Tongue (tissue), 2 donors: ENCODE measurements around the gene NAXE. TPM values are rescaled to one million over a fixed set of nuclear protein-coding genes. Genes with fewer than 3 reads are reported as not detected.
"Not testable (repeated sequence)": the region's sequence is repeated elsewhere in the genome, so short reads cannot be mapped to it uniquely, and the experiment has no call there.

Experiments
- DNase-seq: peaks from one replicate; pipeline ENCODE4 v3.0.0-alpha.2; 2015
- total RNA-seq: library from RNA; depleted of rRNA; stranded (reverse); fragments of >200 nt; gene quantifications from one replicate; pipeline ENCODE4 v1.2.3, GENCODE V29; 2014

NAXE gene
- total RNA-seq, 1 donor from 2014 or later: 35.1 TPM

DNA sequence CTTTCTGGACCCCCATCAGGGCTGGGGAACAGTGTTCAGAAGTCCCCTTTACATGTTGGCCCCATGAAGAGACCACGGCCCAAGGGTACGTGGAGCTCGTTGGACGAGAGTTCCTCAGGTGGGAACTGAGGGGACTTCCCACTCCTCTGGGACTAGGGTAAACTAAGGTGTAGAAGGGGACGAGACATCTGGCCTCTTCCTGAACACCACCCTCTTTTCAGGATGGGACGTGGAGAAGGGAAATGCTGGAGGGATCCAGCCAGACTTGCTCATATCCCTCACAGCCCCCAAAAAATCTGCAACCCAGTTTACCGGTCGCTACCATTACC is 2.0 kb downstream of the NAXE start:
- no peak for DNase-seq

DNA sequence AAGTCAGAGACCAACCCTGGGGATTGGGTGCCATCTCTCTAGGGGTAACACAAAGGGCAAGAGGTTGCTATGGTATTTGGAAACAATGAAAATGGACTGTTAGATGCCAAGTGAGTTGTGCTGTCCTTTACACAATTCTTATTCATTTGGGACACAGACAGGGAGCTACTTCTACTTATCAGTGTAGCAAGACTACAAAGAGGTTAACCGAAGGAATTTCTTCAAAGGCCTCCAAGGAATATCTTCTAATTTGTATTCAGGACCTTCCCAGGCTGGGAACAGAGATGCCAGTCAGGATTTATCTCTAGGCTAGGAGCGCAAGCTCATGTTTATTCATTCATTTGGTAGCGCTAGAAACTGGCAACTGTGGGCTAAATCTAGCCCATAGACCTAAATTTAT is 2.6 kb downstream of the NAXE start:
- no peak for DNase-seq

DNA sequence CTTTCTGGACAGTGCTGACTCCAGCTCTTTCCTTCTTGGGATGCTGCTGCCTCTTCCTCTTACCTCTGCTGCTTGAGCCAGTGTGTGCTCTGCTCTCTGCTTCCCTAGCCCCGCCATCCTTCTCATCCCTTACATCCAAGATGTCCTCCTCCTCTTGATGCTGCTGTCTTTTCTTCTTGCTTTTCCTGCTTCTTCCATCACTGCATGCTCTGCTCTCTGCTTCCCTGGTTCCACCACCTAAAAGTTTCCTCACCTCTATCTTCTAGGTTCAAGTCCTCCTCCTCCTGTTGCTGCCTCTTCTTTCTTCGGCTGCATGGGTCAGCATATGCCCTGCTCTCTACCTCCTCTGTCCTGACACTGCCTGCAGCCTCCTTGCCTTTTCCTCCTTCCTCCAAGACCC is 3.4 kb downstream of the NAXE start:
- no peak for DNase-seq

DNA sequence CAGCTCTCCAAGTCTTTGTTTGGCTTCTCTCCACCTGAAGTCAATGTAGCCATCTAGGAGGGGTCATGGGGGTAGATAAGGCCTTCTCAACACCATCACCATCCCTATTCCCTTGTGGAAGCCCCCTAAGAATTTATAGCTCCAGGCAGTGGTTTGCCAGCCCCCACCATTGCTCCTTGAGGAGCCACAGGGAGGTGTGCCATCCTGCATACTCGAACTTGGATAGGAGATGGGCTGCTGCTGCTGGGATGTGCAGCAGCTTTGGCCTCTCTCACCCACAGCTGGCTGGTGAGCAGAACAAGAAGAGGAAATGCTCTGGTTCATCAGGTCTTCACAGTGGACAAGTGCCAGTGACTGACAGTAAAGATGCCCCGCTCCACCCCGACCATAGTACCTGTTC is 4.8 kb downstream of the NAXE start:
- no peak for DNase-seq

DNA sequence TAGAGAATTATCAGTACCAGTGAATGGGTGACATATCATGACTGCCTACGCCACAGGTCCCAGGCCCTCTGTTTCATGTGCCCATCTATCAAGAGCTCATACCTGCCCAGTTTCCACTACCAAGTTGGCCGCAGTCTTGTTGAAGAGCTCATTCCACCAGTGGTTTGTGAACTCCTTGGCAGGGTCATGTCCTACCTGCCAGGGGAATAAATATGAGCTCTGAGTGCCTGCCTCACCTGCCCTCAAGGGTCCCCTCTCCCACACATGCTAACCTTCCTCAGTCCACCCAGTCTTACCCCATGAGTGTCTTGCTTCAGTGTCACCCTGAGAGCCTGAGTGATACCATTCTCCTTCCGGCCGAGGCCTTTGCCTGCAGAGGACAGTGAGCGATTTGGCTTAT is 6.5 kb downstream of the NAXE start:
- DNase-seq: no peak

DNA sequence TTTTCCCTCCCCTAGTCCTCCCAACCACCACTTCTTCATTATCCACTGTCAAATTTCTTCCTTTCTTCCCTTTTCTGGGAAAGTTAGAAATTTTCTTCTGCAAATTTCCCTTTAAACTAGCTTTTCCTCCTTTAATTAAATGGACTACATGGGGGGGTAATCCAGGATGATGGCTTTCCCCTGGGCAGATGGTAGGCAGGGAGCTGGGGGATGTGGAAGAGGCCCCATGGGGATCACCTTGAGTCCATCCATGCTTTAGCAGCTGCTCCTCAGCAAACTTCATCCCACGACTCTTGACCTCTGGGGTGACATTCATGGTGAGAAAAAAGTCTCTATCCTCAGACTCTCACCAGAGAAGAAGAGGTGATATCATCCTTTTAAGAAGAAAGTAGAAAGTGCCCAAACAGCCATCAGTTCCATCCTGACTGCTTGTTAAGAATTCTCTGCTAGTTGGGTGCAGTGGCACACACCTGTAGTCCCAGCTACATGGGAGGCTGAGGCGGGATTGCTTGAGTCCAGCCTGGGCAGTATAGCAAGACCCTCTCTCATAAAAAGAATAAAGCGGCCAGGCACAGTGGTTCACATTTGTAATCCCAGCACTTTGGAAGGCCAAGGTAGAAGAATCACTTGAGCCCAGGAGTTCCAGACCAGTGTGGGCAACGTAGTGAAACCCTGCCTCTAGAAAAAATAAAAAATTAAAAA is 7.3 kb downstream of the NAXE start:
- no peak for DNase-seq

DNA sequence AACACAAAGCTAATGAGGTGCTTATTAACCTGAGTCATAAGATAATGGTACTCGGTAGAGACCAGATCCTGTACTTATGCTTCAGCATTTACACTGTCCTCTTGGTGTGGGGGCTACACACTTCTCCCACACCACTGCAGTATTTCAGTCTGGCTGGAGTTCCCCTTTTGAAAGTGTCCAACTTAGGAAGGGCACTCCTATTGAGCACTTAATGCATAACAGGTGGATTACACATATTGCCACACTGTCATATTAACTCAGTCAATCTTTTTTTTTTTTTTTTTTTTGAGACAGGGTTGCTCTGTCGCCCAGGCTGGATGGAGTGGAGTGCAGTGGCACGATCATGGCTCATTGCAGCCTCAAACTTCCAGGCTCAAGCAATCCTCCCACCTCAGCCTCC is 8.2 kb downstream of the NAXE start:
- no peak for DNase-seq

DNA sequence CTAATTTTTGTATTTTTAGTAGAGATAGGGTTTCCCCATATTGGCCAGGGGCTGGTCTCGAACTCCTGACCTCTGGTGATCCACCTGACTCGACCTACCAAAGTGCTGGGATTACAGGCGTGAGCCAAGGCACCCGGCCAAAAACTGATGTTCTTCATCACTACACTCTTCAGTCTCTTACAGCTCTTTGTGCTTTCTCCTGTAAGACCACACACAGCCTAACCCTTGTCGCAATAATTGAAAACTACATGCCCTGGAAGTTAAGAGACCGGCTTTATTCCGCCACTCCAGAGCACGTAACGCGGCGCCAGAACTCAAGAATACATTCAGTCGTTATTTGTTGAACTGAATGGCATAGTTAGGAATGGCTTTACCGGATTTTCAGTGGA is 9.2 kb downstream of the NAXE start:
- DNase-seq: no peak

DNA sequence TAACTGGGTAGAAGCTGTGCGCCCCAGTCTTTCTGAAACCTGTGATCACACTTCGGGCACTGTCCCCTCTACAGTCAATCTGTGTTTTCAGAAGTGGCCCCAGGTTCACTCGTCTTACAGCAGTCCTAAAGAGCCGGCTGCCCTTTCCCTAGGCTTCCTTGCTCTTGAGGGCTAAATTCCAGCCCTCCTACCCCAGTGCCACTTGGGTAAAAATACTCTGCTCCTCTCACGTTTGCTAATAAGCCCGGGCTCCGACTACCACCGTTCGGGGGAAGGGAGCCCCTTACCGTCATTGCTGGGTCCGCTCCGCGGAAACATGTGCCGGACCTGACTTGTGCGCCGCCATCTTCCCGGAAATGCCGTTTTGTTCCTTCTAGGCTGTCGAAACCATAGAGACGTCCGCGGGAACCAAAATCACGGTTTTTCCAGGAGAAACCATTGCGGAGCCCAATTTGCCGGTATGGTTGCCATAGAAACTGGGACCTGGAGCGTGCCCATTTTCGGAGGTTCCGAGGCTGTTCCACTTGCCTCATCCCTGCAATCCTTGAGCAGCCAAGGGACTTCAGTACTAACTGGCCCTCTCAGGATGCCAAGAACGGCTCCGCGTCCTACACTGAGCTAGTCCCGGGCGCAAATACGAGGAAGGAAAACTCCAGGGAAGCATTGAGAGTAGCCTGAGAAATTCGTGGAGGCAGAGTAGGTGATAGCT is 9.7 kb downstream of the NAXE start, which contains the start of gene GPATCH4:
Gene GPATCH4 (minus strand): TSS at position 358 of the 709 bp plus-strand sequence.
- peak; percentile 92 for DNase-seq

DNA sequence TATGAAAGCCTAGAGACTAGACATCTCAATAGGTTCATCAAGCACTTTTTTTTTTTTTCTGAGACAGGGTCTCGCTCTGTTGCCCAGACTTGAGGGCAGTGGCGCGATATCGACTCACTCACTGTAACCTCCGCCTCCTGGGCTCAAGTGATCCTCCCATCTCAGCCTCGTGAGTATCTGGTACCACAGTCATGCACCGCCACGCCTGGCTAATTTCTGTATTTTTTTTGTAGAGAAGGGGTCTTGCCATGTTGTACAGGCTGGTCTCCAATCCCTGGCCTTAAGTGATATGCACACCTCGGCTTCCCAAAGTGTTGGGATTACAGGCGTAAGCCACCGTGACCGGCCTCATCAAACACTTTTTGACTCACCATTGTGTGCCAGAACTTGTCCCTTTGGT is 10.3 kb downstream of the NAXE start:
- DNase-seq: no peak

DNA sequence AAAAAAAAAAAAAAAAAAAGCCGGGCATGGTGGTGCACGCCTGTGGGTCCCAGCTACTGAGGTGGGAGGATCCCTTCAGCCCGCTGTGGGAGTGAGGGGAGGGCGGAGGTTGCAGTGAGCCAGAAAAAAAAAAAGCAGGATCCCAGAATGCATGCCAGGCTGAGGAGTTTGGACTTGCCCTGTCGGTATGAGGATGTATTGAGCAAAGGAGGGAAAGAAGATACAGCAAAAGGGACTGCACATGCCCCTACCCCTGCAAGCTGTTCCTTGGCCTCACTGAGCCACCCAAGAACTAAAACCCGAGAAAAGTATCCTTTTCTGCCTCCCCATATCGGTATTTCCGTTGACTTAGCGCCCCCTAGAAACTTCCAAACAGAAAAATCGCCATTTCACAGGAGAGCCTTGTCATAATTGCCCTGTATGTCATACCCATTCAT is 11.0 kb downstream of the NAXE start:
- DNase-seq: no peak

DNA sequence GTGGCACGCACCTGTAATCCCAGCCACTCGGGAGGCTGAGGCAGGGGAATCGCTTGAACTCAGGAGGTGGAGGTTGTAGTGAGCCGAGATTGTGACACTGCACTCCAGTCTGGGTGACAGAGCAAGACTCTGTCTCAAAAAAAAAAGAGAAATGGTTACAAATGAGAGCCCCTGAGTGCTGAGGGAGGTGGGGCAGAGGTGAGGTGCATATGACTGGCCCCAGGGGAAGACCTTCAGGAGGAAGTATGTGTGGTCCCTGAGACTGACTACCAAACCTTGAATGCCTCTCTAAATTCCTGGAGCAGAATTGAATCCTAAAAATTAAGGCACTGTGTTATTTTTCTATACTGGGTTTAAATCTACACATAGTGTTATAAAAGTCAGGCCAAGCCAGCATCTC is 15.8 kb downstream of the NAXE start:
- DNase-seq: not testable (repeated sequence)

DNA sequence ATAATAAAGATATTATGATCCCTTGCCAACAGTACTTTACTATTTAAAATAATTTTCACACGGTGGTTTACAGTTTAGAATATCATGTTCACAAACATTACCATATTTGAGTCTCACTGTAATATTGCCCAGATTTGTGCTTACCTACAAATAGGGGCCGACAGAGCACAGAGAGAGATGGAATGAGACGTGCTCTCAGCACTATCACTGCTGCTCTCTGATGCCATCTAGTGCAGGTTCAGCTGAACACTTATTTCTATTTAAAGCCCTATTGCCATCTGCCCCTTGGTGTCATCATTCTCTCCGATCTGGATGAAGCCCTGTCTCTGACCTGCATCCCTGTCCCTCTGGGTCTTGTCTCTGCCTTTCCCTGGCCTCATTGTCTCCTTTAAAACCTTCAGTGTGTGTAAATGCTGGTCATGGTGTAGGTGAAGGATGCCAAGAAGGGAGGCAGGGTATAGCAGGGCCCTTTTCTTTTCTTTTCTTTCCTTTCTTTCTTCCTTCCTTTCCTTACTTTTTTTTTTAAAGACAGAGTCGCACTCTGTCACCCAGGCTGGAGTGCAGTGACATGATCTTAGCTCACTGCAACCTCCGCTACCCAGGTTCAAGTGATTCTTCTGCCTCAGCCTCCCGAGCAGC is 16.6 kb downstream of the NAXE start:
- DNase-seq: peak; percentile 80

DNA sequence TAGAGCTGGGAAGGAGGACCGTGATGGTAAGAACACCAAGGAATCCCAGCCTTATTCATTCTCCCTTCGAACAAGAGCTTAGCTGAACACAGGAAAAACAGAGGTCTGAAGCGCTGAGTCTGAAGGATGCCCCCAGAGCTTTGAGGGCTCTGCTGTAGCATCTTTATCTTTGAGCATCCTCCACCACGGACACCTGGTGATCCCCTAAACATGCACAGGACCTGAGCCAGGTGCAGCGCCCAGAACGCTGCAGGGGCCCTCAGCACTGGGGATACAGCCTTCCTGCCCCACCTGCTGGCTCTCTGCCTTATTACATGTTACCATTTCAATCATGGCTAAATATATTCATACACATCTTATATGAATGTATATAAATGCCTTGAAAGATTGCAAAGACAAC is 17.4 kb downstream of the NAXE start:
- DNase-seq: no peak

DNA sequence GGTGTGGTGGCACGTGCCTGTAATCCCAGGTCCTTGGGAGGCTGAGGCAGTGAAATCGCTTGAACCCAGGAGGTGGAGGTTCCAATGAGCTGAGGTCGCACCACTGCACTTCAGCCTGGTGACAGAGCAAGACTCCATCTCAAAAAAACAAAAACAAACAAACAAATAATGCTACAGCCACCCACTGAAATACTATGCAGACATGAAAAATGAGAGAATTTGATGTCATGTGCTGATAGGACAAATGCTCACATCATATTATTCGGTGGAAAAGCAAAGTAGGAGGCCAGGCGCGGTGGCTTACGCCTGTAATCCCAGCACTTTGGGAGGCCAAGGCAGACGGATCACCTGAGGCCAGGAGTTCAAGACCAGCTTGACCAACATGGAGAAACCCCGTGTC is 18.5 kb downstream of the NAXE start:
- not testable (repeated sequence) for DNase-seq

DNA sequence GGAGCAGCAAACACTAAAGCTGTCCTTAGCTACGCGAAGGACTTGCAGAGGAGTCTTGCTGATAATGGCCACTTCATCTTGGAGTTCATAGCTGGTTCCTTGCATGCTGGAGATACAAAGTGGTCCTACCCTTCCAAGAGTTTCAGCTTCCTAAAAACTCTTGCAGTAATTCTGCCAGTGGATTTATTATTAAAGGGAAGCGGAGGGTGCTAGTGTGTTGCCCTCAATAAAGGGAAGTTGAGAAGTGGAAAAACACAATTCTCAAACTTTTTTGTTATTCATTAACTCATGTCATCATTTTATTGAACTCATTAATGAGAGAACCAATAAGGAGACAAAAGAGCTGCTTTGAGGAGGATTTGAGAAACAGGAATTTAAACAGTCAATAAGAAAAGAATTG is 21.1 kb downstream of the NAXE start:
- DNase-seq: no peak

DNA sequence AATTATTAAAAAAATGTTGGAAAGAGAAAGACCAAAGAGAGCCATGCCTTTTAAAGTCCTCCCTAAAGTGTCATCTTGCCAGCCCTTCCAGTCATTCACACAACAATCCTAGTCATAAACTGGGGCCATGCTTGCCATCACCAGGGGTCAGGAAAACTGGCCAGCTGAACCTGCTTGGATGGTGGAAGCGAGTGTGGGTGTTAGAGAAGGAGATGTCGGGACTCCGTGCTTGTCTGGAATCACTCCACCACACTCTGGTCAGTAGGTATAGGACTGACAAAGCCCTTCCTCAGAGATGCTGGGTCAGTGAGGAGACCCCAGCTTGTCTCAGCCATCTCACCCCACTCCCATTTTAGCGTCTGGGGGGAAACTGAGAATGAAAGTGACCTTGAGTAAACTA is 24.4 kb downstream of the NAXE start:
- no peak for DNase-seq

DNA sequence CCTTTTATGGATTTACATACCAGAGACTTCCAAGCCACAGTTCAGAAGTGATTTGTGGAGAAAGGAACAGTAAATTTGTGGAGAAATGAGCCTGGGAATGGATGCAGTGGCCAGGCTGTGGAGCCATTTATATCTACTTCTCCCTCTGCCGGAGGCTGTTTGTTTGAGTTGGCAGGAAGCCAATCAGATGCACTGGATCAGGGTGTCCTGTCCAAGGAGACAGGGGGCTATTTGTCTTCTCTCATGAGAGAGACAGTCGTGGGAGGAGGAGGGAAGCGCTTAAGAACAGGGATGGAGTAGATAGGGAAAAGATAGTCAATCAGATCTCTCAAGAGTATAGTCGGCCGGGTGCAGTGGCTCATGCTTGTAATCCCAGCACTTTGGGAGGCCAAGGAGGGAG is 24.9 kb downstream of the NAXE start:
- peak; percentile 49 for DNase-seq

DNA sequence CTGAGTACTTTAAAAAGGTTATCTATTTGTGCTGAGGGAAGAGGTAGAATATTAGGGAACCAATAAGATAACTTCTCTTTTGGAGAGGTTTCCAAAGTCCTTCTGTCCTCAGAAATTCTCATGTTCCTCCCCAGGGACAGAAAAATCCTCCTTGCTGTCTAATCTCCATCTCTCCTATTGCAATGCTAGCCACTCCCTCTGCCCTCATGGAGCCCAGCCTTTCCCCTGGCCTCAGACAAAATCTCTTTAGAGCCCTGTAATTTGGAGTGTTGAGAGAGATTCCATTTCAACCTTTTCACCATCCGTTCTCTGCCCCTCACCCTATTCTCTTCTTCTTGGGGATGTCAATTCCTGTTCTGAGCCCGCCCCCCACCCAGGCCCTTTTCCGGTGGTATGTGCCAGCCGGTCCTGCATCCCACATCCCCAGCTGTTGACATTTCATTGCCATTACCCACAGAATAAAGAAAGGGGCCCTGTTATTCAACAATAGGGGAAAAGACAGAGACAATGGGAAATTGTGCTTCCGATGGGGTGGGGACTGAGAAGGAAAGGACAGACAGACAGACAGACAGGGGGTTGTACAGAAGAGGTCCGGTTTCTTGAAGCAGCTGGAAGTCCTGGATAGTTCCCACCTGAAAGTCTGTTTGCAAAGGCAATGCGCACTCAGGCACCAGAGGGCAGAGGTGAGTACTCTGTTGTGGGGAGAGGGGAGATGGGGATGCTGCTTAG is 27.4 kb downstream of the NAXE start, which contains the start of gene HAPLN2:
Gene HAPLN2 (plus strand): TSS at position 563 of the 729 bp plus-strand sequence. CDS start 4,076 bp downstream, outside the sequence.
- DNase-seq: no peak

DNA sequence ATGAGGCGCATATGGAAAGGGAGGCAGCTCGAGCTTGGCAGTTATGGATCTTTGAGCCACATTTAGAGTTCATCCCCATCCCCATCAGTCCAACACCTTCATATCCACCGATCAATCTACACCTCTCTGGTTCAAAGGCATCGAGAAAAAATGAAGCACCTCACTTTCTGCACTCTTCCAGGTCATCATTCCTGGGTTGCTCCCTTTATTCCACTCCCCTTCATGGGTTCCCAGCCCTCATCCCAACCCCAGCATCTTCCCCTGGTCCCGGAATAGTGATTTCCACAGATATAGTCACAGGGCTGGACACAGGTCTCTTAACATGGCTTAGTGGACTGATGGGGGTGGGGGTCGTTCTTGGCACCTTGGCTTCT is 28.0 kb downstream of the NAXE start:
- no peak for DNase-seq

DNA sequence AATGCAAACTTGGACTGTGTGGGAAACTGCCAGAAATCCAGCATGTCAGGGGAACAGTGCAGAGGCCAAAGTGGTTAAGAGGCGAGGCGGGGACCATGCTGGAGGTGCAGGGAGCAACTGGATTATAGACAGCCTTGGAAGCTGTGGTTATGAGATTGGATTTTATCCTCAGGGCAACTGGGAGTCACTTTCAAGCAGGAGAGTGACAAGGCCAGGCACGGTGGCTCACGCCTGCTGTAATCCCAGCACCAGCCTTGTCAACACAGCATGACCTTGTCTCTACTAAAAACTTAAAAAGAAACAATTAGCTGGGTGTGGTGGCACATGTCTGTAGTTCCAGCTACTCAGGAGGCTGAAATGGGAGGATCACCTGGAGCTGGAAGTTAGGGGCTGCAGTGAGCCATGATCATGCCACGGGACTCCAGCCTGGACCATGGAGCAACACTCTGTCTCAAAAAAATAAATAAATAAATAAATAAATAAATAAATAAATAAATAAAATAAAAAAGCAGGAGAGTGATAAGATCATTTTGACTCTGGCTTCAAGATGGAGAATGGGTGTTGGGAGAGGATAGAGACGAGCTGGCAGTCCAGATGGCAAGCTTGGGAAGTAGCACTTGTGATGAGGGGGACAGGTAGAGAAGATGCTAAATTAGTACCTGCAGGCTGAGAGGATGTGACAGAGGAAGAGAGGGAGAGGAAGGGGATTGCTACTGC is 31.2 kb downstream of the NAXE start:
- no peak for DNase-seq
